Measurements from ENCODE around the gene TMEM82. TPM values are rescaled to one million over a fixed set of nuclear protein-coding genes. Genes with fewer than 3 reads are reported as not detected.

TMEM82 gene
- total and polyA plus RNA-seq, 2 of the 13 experiments (the other 11 are each of a cell fraction or from before 2014, with no cell fraction given): 0.24 to 0.97 TPM

- FAIRE-seq (no peak), ATAC-seq (no peak), DNase-seq (ENCODE audit: low spot score) (no peak)
- Histone ChIP-seq H3K4me1 (ENCODE audit: insufficient read depth, low read length) (peaks cover 12% of the 10 kb centered on the region; the same call in 1 of the 2 replicates), H3K27me3 (ENCODE audit: control insufficient read depth in 1 of 2, insufficient read depth in 2 of 2, low read length in 2 of 2) (no peaks in the 10 kb centered on the region), H3K4me2 (ENCODE audit: low read depth, low read length) (no peak overlapping the region), H3K27ac (ENCODE audit: extremely low read length, insufficient read depth, low read length) (no peak overlapping the region), H3K4me3 (replicated peaks in 1 of 3; ENCODE audit: insufficient read depth in 1 of 3, low read depth in 2 of 3, low read length in 3 of 3) (no peak overlapping the region), H2AFZ (ENCODE audit: low read length) (no peak overlapping the region), H3K9me3 (ENCODE audit: low read length) (no peaks in the 10 kb centered on the region), H3K36me3 (replicated peaks in 1 of 2; ENCODE audit: control insufficient read depth in 1 of 2, insufficient read depth in 2 of 2, low read length in 2 of 2) (peaks cover 22 to 53% of the 10 kb centered on the region in 2 experiments), H4K20me1 (ENCODE audit: insufficient read depth, low read length) (no peaks in the 10 kb centered on the region), H3K79me2 (ENCODE audit: insufficient read depth, low read length) (no peaks in the 10 kb centered on the region), H3K9ac (ENCODE audit: insufficient read depth, low read depth, low read length) (no peak overlapping the region)
- ChIA-PET POLR2A (no interaction called here), CTCF (ENCODE audit: low intra/inter-chr PET ratio, low total read pairs) (no interaction called here)
- intact Hi-C loops (cut with micrococcal nuclease; ENCODE audit: unreplicated experiment): no loop called here
- no TSS peak for BruUV-seq (replicated peaks)
- WGBS (ENCODE audit: low lambda C conversion rate): 98% methylated on average over 4 of the region's 4 CpGs
- in situ Hi-C loops (cut with HindIII; ENCODE audit: extremely low pct_ligation_motif_present, low pct_unique_long_range_greater_than_20kb): no loop called here
- no peak for TF ChIP-seq ARID3A (IDR thresholded peaks at IDR 0.05; ENCODE audit: low read depth, low read length)
- TF ChIP-seq REST (IDR thresholded peaks at IDR 0.05; ENCODE audit: borderline replicate concordance in 1 of 2, low read depth in 1 of 2, low read length in 2 of 2): no peak
- TF ChIP-seq SNAPC4 (CRISPR knock-in tag; IDR thresholded peaks at IDR 0.05): no peak
- no peak for TF ChIP-seq ZNF460 (CRISPR knock-in tag; IDR thresholded peaks at IDR 0.05; ENCODE audit: borderline replicate concordance)
- no peak for TF ChIP-seq ZKSCAN8 (CRISPR knock-in tag; IDR thresholded peaks at IDR 0.05; ENCODE audit: borderline replicate concordance)
- no peak for TF ChIP-seq RELA (CRISPR knock-in tag; IDR thresholded peaks at IDR 0.05)
- no peak for TF ChIP-seq MBD4 (IDR thresholded peaks at IDR 0.05; ENCODE audit: borderline replicate concordance, low read length)
These were observed 19.9 kb upstream of the TMEM82 start for GRCh38 chr1:15722411-15722810.
